SW 1271 (cell line): Measurements from ENCODE around the gene CFAP210.
"Not testable (repeated sequence)": the region's sequence is repeated elsewhere in the genome, so short reads cannot be mapped to it uniquely, and the experiment has no call there.

Experiments
- DNase-seq, 2 experiments: peaks; one replicate each; lab custom pipeline; 2025; lab: John Stamatoyannopoulos, UW

Gene CFAP210

DNA sequence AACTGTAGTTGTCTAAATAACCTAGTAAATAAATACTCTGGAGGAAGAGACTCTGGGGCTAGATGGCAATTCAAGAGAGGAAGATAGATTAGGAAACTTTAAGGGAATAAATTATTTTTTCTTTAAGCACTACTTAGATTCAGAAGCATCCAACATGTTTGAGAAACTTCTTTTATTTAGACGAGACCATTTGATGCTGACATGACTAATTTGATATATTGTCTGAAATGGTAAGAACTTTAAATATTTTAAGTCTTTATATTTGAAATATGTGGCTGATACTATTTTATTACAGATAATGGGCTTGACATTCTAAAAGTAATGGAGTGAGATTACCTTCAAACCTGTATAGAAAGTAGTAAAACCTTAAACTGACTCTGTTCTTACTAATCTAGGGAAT, 73.7 kb downstream of the CFAP210 start:
- no peak for DNase-seq

DNA sequence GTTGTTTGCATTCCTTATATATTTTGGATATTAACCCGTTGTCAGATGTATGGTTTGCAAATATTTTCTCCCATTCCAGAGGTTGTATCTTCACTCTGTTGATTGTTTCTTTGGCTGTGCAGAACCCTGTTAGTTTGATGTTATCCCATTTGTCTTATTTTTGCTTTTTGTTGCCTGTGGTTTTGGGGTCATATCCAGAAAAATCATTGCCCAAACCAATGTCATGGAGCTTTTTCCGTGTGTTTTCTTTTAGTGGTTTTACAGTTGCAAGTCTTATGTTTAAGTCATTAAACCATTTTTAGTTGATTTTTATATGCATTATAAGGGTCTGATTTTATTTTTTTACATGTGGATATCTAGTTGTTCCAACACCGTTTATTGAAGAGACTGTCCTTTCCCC, 74.3 kb downstream of the CFAP210 start:
- no peak for DNase-seq

DNA sequence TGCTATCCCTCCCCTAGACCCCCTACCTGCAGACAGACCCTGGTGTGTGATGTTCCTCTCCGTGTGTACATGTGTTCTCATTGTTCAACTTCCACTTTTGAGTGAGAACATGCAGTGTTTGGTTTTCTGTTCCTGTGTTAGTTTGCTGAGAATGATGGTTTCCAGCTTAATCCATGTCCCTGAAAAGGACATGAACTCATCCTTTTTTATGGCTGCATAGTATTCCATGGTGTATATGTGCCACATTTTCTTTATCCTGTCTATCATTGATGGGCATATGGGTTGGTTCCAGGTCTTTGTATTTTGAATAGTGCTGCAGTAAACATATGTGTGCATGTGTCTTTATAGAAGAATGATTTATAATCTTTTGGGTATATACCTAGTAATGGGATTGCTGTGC, 78.2 kb downstream of the CFAP210 start:
- not testable (repeated sequence) for DNase-seq

DNA sequence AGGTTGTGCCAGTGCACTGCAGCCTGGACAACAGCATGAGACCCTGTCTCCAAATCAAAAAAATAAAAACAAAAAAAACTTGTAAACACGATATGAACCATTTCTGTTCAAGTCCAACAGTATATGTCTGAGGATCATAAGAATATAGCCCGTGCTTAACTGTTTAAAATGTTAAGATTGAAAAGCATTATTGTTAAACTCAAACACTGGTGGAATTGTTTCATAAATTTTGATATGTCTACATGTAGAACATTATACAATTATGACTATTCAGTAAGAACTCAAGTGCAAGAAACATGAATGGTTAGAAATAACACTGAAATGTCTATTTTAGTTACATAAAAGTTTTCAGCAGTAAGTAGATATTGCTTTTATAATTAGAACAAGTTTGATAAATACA, 80.3 kb downstream of the CFAP210 start:
- DNase-seq, result no peak

DNA sequence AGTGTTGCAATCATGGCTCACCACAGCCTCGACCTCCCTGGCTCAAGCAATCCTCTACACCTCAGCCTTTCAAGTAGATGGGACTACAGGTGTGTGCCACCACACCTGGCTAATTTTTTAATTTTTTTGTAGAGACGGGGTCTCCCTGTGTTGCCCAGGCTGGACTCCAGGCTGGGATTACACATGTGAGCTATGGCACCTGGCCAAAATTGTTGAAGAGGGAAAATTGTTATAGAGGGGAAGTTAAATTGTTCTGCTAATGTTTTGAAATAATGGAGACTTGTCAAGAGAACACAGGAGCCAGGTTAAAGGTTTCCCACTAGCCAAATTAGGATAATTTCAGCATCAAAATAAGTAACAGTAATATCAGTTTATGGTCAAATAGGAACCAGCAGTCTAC, 84.9 kb downstream of the CFAP210 start:
- DNase-seq, result no peak

DNA sequence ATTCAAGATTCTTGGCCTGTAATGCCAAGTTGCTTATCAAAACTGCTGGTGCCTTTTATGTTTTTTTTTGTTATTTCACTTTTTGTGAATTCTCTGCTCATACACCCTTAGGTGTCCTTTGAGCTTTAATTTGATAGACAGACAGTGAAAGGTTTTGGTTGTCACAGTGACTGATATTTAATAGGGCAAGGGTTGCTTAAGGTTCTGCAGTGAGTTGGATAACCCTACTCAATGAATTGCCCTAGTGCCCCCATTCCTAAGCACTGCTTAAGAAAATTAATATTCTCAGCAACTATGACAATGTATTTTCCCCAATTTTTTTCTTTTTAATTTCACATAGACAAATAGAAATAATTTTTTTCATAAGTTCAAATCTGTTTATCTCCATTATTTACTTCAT, 94.6 kb downstream of the CFAP210 start:
- no peak for DNase-seq

DNA sequence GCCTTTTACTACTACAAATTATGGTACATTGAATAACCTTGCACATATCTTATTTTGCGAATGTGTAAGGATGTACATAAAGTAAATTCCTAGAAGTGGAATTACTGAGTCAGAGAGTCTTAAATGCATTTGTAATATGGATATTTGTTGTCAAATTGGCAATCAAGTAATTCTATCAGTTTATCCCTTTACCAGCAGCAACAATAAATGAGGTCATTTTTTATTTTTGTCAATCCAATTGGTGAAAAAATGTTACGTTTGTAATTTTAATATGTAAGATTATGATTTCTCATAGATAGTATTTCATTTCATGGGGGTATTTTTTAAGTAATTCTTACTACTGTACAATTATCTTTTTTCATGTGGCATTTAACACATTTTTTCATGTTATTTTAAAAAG, 95.2 kb downstream of the CFAP210 start:
- DNase-seq, result no peak

DNA sequence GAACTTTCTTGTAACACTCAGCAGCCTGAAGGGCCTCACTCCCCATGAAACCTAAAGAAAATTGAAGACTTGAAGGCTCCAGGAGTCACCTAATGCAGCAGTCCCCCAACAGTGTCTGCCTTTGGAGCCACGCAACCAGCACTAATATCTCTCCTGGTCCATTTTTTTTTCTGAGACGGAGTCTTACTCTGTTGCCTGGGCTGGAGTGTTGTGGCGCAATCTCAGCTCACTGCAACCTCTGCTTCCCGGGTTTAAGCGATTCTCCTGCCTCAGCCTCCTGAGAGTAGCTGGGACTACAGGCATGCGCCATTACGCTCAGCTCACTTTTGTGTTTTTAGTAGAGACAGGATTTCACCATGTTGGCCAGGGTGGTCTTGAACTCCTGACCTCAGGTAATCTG, 97.7 kb downstream of the CFAP210 start:
- DNase-seq, result not testable (repeated sequence)
